ENCODE data around the gene FAM193B.

FAM193B gene

GRCh38 chr5:177554474-177555111 lies at the start of gene FAM193B:
Gene FAM193B (minus strand): TSS chr5:177554563. CDS start chr5:177554458, 105 bp downstream.
- DNase-seq = peak; percentile 88

GRCh38 chr5:177604116-177604521 lies 49.8 kb upstream of the FAM193B start:
- DNase-seq = no peak

GRCh38 chr5:177603631-177604030 lies 49.3 kb upstream of the FAM193B start:
- no peak for DNase-seq

- DNase-seq = no peak
Measured at GRCh38 chr5:177602458-177602830, 48.1 kb upstream of the FAM193B start.

GRCh38 chr5:177601577-177602457 lies 47.5 kb upstream of the FAM193B start:
- DNase-seq = no peak

- DNase-seq = no peak
Measured at GRCh38 chr5:177601126-177601525, 46.8 kb upstream of the FAM193B start.

- no peak for DNase-seq
Measured at GRCh38 chr5:177600508-177601018, 46.2 kb upstream of the FAM193B start.

- peak; percentile 53 for DNase-seq
Measured at GRCh38 chr5:177599731-177600507, 45.6 kb upstream of the FAM193B start, which contains the start of gene B4GALT7. Gene B4GALT7 (plus strand): TSS chr5:177600132. CDS start chr5:177600211, 79 bp downstream.

GRCh38 chr5:177598477-177598876 lies 44.1 kb upstream of the FAM193B start:
- no peak for DNase-seq

- no peak for DNase-seq
Measured at GRCh38 chr5:177596775-177597238, 42.4 kb upstream of the FAM193B start.

GRCh38 chr5:177595991-177596774 lies 41.8 kb upstream of the FAM193B start:
- no peak for DNase-seq

GRCh38 chr5:177595026-177595585 lies 40.7 kb upstream of the FAM193B start:
- no peak for DNase-seq

GRCh38 chr5:177594071-177594470 lies 39.7 kb upstream of the FAM193B start:
- no peak for DNase-seq

GRCh38 chr5:177593511-177593910 lies 39.1 kb upstream of the FAM193B start:
- no peak for DNase-seq

GRCh38 chr5:177592905-177593304 lies 38.5 kb upstream of the FAM193B start:
- no peak for DNase-seq

GRCh38 chr5:177592010-177592834 lies 37.9 kb upstream of the FAM193B start, which contains the start of gene TMED9:
Gene TMED9 (plus strand): TSS chr5:177592203. CDS start chr5:177592215, 12 bp downstream.
- DNase-seq = peak; percentile 69

- DNase-seq = no peak
Measured at GRCh38 chr5:177591690-177592009, 37.3 kb upstream of the FAM193B start.

- DNase-seq = no peak
Measured at GRCh38 chr5:177590406-177590805, 36.0 kb upstream of the FAM193B start.

GRCh38 chr5:177588413-177588909 lies 34.1 kb upstream of the FAM193B start:
- DNase-seq = no peak

GRCh38 chr5:177578316-177578715 lies 24.0 kb upstream of the FAM193B start:
- DNase-seq = no peak

GRCh38 chr5:177576169-177576568 lies 21.8 kb upstream of the FAM193B start:
- no peak for DNase-seq

Measured in KG1 (cell line).